ENCODE data around the gene TENM4.
A peak's percentile ranks its signal among the peaks of the same experiment; 100 is the strongest.

TENM4 gene

GRCh38 chr11:79403839-79404238 is 37.0 kb downstream of the TENM4 start:
- ChIA-PET POLR2A (no interaction called here), CTCF (interaction anchor here (1.5 kb wide), 1 partner anchor 12 kb away, joined by 4 read pairs; no protein-coding TSS in a partner anchor)
- TF ChIP-seq CTCF (IDR thresholded peaks at IDR 0.05; ENCODE audit: insufficient read depth, low read length, missing control alignments) = no peak
- DNase-seq (ENCODE audit: low read depth, low spot score) = no peak
- H3K4me3 ChIP-seq (ENCODE audit: low read depth, low read length) = no peak overlapping the region

- no peak for TF ChIP-seq CTCF (IDR thresholded peaks at IDR 0.05; ENCODE audit: insufficient read depth, low read length, missing control alignments)
- ChIA-PET CTCF (interaction anchor here (3.6 to 4.0 kb wide), 2 partner anchors 9 to 89 kb away, joined by 25 to 67 read pairs; no protein-coding TSS in a partner anchor), POLR2A (no interaction called here)
- no peak overlapping the region for H3K4me3 ChIP-seq (ENCODE audit: low read depth, low read length)
- DNase-seq (ENCODE audit: low read depth, low spot score) = no peak
Observed at GRCh38 chr11:79402912-79403311, 37.9 kb downstream of the TENM4 start.

- ChIA-PET CTCF (interaction anchor here (0.7 to 4.0 kb wide), 20 partner anchors 9 to 438 kb away, joined by 3 to 67 read pairs (median 3); no protein-coding TSS in a partner anchor), POLR2A (interaction anchor here (0.9 to 1.0 kb wide), 2 partner anchors 8 to 14 kb away, joined by 3 to 4 read pairs; no protein-coding TSS in a partner anchor)
- TF ChIP-seq CTCF (IDR thresholded peaks at IDR 0.05; ENCODE audit: insufficient read depth, low read length, missing control alignments) = peak; percentile 76
- no peak overlapping the region for H3K4me3 ChIP-seq (ENCODE audit: low read depth, low read length)
- no peak for DNase-seq (ENCODE audit: low read depth, low spot score)
Observed at GRCh38 chr11:79400717-79401330, 40.0 kb downstream of the TENM4 start.

- no peak overlapping the region for H3K4me3 ChIP-seq (ENCODE audit: low read depth, low read length)
- no peak for TF ChIP-seq CTCF (IDR thresholded peaks at IDR 0.05; ENCODE audit: insufficient read depth, low read length, missing control alignments)
- ChIA-PET CTCF (interaction anchor here (0.8 to 4.0 kb wide), 12 partner anchors 9 to 92 kb away, joined by 3 to 67 read pairs (median 5); no protein-coding TSS in a partner anchor), POLR2A (interaction anchor here (0.9 to 1.0 kb wide), 2 partner anchors 9 to 14 kb away, joined by 3 to 4 read pairs; no protein-coding TSS in a partner anchor)
- no peak for DNase-seq (ENCODE audit: low read depth, low spot score)
Observed at GRCh38 chr11:79400206-79400605, 40.6 kb downstream of the TENM4 start.

- CTCF ChIA-PET = no interaction called here
Observed at GRCh38 chr11:79397252-79397651, 43.6 kb downstream of the TENM4 start.

More at GRCh38 chr11:79397252-79397651, 43.6 kb downstream of the TENM4 start:
- DNase-seq (ENCODE audit: low read depth, low spot score) = no peak
- no peak overlapping the region for H3K4me3 ChIP-seq (ENCODE audit: low read depth, low read length)
- POLR2A ChIA-PET = interaction anchor here (1.4 kb wide), 1 partner anchor 16 kb away, joined by 5 read pairs; no protein-coding TSS in a partner anchor
- no peak for TF ChIP-seq CTCF (IDR thresholded peaks at IDR 0.05; ENCODE audit: insufficient read depth, low read length, missing control alignments)
